Fibroblast of skin of right quadriceps (primary cell): ENCODE results near the gene LHPP.

ENCODE experiments used
- DNase-seq: peaks from one replicate; pipeline ENCODE4 v3.0.0-alpha.2; 2013

The LHPP gene

GRCh38 chr10:124559372-124560132 is 97.9 kb downstream of the LHPP start:
- DNase-seq, result no peak

- DNase-seq, result peak; percentile 35
Observed at GRCh38 chr10:124560377-124561105, 98.9 kb downstream of the LHPP start.

- DNase-seq, result no peak
Observed at GRCh38 chr10:124561206-124561605, 99.6 kb downstream of the LHPP start.

- DNase-seq, result no peak
Observed at GRCh38 chr10:124562425-124563060, 100.9 kb downstream of the LHPP start.

GRCh38 chr10:124563320-124564040 is 101.9 kb downstream of the LHPP start:
- DNase-seq, result no peak

- no peak for DNase-seq
Observed at GRCh38 chr10:124564881-124565280, 103.3 kb downstream of the LHPP start.

- DNase-seq, result no peak
Observed at GRCh38 chr10:124565565-124566221, 104.1 kb downstream of the LHPP start.

- DNase-seq, result no peak
Observed at GRCh38 chr10:124566222-124566888, 104.7 kb downstream of the LHPP start.

GRCh38 chr10:124566981-124567835 is 105.6 kb downstream of the LHPP start:
- no peak for DNase-seq

GRCh38 chr10:124568339-124568738 is 106.7 kb downstream of the LHPP start:
- no peak for DNase-seq

GRCh38 chr10:124568848-124569622 is 107.4 kb downstream of the LHPP start:
- DNase-seq, result no peak

- DNase-seq, result no peak
Observed at GRCh38 chr10:124569623-124570470, 108.2 kb downstream of the LHPP start.

GRCh38 chr10:124570646-124571045 is 109.0 kb downstream of the LHPP start:
- no peak for DNase-seq

GRCh38 chr10:124572751-124573150 is 111.1 kb downstream of the LHPP start:
- DNase-seq, result no peak

- DNase-seq, result no peak
Observed at GRCh38 chr10:124573726-124574455, 112.3 kb downstream of the LHPP start.

GRCh38 chr10:124574456-124575070 is 112.9 kb downstream of the LHPP start:
- DNase-seq, result no peak

- DNase-seq, result no peak
Observed at GRCh38 chr10:124575107-124576035, 113.7 kb downstream of the LHPP start.
